Measurements from ENCODE around the gene TMEFF1.

Gene TMEFF1

DNA sequence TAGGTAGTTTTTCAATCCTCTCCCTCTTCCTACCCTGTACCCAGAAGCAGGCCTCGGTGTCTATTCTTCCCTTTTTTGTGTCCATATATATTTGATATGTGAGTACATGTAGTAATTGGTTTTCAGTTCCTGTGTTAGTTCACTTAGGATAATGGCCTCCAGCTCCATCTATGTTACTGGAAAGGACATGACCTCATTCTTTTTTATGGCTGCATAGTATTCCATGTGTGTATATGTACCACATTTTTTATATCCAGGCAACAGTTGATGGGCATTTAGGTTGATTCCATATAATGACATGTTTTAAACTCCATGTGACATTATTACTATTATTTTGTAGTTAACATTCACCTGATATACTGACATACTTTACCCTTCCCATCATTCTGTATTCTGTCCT, 154.0 kb downstream of the TMEFF1 start:
- DNase-seq = no peak

Data from NCI-H1436 (cell line).